GM18858 (cell line): ENCODE results near the gene DCAF8.

ENCODE experiments used
- ATAC-seq: cut with Tn5 transposase; IDR thresholded peaks from one replicate; pipeline ENCODE4 v1.9.1; 2021; ENCODE audit not compliant: unreplicated experiment

Gene DCAF8

GRCh38 chr1:160264795-160265307 is 2.5 kb upstream of the DCAF8 start:
- no peak for ATAC-seq

DNA sequence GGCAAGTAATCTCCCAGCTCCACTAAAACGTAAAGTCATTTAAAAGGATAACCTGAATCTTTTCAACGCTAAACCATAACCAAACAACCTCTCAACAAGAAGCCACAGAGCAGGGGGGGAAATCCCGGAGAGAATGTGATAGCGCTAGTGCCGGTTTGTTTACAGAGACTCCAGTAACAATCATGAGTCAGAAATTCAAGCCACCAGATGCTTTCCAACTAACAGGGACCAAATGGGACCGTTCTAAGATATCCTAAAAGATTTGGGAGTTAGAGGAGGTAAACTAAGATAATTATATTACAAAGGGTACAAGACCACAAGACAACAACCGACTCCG is 825 bp downstream of the DCAF8 start:
- peak; percentile 34 for ATAC-seq

DNA sequence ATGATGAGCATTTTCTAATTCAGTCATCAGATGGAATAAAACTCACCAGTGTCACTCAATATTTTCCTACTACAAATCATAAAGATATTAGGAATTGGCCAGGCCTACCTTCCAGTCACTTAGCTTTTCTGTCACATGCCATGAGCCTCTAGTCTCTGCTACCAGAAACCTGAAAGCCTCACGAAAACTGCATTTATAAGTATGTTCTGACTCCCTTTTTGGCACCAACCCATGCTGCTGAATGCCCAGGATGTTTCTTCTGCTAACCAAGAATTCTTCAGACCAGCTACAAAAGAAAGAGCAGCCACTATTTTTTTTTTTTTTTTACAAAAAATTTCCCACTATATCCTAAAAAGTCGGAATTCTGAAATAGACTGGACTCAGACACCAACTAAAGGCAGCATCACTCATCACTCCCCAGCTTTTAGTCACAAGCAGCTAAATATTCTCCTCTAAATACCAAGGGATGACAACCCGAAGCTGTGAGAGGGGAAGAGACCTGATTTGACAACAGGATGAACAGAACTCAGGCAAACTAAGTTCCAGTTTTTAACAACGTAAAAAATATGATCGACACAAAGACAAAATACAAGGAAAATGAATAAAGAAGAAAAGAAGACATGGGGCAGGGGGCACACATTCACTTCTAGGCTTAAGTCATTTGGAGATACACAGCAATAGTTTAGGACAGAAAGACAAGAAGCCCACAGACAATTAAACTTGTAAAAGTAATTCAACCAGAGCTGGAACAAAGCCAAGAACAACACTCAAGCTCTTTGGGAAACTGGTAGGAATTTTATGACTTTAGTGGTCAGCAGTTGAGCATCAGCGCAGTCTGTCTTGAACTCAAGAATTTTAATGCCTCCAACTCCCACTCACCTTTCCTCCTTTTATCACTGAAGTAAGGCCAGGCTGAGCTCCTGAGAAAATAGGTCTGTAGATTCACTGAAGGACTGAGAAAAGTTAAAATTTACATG is 1.7 kb downstream of the DCAF8 start:
- no peak for ATAC-seq

- ATAC-seq, result no peak
These were observed 4.1 kb downstream of the DCAF8 start for GRCh38 chr1:160258177-160258798.

- ATAC-seq, result no peak
These were observed 4.8 kb downstream of the DCAF8 start for GRCh38 chr1:160257411-160258015.

- ATAC-seq, result no peak
These were observed 5.8 kb downstream of the DCAF8 start for GRCh38 chr1:160256396-160257046.

DNA sequence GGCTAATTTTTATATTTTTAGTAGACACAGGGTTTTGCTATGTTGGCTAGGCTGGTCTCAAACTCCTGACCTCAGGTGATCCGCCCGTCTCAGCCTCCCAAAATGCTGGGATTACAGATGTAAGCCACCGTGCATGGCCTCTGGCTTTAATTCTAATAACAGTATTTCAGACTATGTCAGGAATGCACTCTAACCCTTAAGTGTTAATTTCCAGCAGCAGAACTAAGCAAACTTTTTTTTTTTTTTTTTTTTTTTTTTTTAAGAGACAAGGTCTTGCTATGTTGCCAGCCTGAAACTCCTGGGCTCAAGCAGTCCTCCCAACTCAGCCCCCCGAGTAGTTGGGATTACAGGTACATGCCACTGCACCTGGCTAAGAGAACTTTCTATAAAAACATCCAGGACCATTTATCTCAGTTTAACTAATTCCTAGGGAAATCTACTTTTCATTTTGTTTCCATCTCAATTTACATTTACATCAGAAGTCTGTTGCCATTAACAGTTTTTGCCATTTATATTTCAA is 6.5 kb downstream of the DCAF8 start:
- ATAC-seq, result no peak

GRCh38 chr1:160251687-160252526 is 10.4 kb downstream of the DCAF8 start:
- ATAC-seq, result peak; percentile 83

DNA sequence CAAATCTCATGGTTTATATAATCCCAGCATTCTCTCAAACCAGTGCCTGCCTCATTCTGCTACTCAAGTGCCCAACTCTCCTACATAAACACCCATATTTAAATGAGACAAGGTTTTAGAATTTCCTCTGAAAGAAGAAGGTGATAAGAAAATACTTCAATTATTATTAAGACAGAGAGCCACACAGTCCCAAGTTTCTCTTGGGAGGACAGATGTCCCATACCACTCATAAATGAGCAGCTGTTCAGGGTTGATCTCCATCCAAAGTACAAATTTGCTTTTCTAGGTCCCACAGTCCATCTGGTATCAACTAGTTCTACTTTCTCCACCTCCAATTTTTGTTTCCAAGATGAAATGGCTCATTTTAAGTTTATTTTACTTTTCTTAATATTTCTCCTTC is 11.3 kb downstream of the DCAF8 start:
- no peak for ATAC-seq

- no peak for ATAC-seq
These were observed 15.3 kb downstream of the DCAF8 start for GRCh38 chr1:160247053-160247452.

DNA sequence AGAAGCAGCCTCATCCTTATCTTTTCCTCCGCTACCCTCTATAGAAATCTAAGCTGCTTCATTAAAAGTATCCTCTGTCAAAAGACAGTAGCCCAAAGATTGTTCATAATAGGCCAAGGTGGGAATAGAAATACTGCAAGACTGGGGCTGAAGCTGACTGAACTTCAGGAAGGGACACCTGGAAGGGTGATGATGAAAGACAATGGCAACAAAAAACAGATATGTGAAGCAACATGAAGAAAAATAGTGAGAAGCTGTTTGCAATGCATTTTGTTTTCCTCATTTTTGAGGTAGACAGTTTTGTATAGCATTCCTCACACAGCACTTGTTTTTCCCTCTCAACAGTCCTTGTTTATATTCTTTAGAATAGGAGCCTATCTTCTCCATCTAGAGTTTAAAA is 16.9 kb downstream of the DCAF8 start:
- ATAC-seq, result no peak

- ATAC-seq, result no peak
These were observed 18.1 kb downstream of the DCAF8 start for GRCh38 chr1:160244209-160244608.

DNA sequence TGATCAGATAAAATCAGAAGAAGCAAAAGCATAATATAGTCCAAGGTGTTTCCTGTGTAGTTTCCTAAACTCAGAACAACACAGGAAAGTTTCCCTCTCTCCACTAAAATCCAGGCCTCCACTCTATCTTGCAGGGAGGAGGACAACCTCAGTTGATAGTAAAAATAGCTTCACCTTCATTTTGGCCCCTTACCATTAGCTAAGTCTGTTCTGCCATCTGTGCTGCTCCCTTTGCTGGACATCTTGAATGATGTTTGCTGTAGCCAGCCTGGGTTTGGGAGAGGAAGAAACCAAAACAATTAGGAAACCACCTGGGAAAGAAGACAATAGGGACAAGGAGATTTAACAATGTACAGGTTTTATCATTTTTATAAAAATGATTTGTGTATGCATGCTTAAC is 18.6 kb downstream of the DCAF8 start:
- ATAC-seq, result no peak

DNA sequence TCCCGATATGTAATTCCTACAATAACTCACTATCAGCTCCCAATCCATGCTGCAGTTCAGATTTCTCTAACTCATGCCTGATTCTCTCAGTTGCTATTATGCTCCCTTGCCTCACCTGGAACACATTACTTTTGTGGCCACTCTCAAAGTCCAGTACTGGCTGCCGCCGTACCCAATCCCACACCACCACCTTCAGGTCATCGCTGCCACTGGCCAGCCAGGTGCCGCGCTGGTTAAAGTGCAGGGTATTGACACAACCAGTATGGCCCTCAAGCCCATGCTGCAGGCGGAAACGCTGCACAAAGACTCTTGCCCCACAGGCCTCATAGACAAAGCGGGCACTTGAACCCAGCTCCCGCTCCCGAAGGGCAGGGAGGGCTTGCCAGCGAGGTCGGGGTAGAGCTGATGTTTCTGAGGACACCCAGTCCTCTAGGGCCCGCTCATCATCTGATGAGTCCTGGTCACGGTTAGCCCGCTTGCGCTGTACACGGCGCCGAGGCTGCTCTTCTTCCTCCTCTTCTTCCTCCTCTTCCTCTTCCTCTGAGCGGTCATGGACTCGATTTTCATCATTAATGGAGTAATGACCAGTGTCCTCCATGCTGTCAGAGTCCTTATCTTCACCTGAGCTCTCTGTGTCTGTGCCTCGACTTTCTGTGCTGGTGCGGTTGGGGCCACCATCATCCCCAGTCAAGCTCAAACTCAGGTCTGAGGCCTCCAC is 22.6 kb downstream of the DCAF8 start:
- ATAC-seq, result no peak

- ATAC-seq, result no peak
These were observed 23.9 kb downstream of the DCAF8 start for GRCh38 chr1:160238408-160238807.

DNA sequence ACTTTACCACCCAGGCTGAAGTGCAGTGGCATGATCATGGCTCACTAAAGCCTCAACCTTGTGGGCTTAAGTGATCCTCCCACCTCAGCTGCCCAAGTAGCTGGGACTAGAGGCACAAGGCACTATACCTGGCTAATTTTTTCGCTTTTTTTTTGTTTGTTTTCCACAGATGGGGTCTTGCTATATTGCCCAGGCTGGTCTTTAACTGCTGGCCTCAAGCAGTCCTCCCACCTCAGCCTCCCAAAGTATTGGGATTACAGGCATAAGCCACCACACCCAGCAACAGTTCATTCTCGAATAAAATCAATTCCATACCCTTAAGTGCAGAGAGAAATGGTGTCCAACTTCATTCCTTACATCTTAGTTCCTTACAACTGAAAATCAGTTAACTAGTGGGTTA is 24.8 kb downstream of the DCAF8 start:
- ATAC-seq, result no peak

DNA sequence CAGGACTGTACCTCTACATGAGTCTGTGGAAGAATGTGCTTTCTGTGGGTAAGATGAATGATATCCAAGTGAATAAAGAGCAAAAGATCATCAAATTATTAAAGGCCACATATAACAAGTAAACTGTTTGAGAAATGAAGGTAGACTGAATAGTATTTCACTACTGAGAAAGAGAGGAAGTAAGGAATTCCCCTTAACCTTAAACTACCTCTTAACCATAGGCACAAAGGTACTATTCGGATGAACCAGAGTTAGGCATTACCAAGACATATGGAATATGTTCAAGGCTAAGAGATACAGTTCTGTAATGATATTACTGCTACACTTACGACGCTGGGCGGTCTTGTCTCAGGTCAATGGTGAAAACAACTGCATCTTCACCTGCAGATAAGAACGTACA is 25.5 kb downstream of the DCAF8 start:
- no peak for ATAC-seq

DNA sequence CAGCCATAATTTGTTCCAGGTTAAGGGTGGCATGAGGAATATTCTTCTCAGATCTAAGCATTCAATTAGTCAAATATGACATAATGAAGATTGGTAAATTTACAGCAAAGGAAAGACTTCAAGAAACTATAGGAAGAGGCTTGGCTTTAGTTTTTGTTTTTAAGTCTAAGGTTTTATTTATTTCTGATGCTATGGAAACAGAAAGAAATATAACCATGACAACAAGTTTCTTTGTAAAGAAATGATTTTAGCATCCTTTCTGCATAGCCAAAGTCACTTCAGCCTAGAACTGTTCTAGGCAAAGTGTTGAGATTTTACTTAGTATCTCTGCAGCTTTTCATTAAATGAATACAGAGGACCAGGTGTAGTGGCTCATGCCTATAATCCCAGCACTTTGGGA is 29.4 kb downstream of the DCAF8 start:
- ATAC-seq, result no peak

GRCh38 chr1:160228431-160228830 is 33.9 kb downstream of the DCAF8 start:
- ATAC-seq, result no peak

DNA sequence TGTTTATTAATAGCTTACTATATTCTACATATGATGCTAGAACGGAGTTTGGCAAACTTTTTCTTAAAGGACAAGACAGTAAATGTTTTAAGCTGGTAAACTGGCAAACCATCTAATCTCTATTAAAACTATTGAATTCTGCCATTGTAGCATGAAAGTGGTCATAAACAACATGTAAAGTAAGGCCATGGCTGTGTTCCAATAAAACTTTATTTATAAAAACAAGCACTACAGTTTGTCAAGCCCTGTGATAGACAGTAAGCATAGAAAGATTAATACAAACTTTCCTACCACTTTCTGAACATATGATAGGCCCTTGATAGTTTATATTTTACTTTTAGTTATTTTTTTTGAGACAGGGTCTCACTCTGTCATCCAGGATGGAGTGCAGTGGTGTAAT is 34.8 kb downstream of the DCAF8 start:
- ATAC-seq, result no peak
